Glomerular visceral epithelial cell (primary cell): ENCODE measurements around the gene NCOA1.
"Not testable (repeated sequence)": the region's sequence is repeated elsewhere in the genome, so short reads cannot be mapped to it uniquely, and the experiment has no call there.

Source experiments
- DNase-seq: peaks from one replicate; pipeline ENCODE4 v3.0.0-alpha.2; 2016; ENCODE audit errors: extremely low spot score

Gene NCOA1

GRCh38 chr2:24626131-24626530 lies 135.1 kb downstream of the NCOA1 start:
- no peak for DNase-seq

- no peak for DNase-seq
Measured at GRCh38 chr2:24628746-24629145, 137.7 kb downstream of the NCOA1 start.

- no peak for DNase-seq
Measured at GRCh38 chr2:24632172-24632571, 141.1 kb downstream of the NCOA1 start.

GRCh38 chr2:24635181-24635580 lies 144.1 kb downstream of the NCOA1 start:
- peak; percentile 17 for DNase-seq

- no peak for DNase-seq
Measured at GRCh38 chr2:24638568-24638967, 147.5 kb downstream of the NCOA1 start.

- no peak for DNase-seq
Measured at GRCh38 chr2:24642351-24642750, 151.3 kb downstream of the NCOA1 start.

GRCh38 chr2:24643051-24643450 lies 152.0 kb downstream of the NCOA1 start:
- DNase-seq = no peak

GRCh38 chr2:24644032-24644431 lies 153.0 kb downstream of the NCOA1 start:
- no peak for DNase-seq

GRCh38 chr2:24650997-24651642 lies 160.1 kb downstream of the NCOA1 start:
- no peak for DNase-seq

GRCh38 chr2:24651643-24652003 lies 160.6 kb downstream of the NCOA1 start:
- DNase-seq = no peak

- no peak for DNase-seq
Measured at GRCh38 chr2:24652265-24653182, 161.5 kb downstream of the NCOA1 start.

- DNase-seq = no peak
Measured at GRCh38 chr2:24657818-24658217, 166.8 kb downstream of the NCOA1 start.

- DNase-seq = no peak
Measured at GRCh38 chr2:24658531-24659202, 167.6 kb downstream of the NCOA1 start.

GRCh38 chr2:24659862-24660261 lies 168.8 kb downstream of the NCOA1 start:
- DNase-seq = no peak

- no peak for DNase-seq
Measured at GRCh38 chr2:24667542-24667941, 176.5 kb downstream of the NCOA1 start.

- no peak for DNase-seq
Measured at GRCh38 chr2:24671230-24671629, 180.2 kb downstream of the NCOA1 start.

GRCh38 chr2:24672589-24672988 lies 181.5 kb downstream of the NCOA1 start:
- DNase-seq = no peak

- DNase-seq = no peak
Measured at GRCh38 chr2:24675338-24675737, 184.3 kb downstream of the NCOA1 start.

GRCh38 chr2:24676493-24676892 lies 185.4 kb downstream of the NCOA1 start:
- no peak for DNase-seq

GRCh38 chr2:24678066-24678465 lies 187.0 kb downstream of the NCOA1 start:
- not testable (repeated sequence) for DNase-seq

GRCh38 chr2:24680196-24680595 lies 189.1 kb downstream of the NCOA1 start:
- DNase-seq = no peak

- DNase-seq = no peak
Measured at GRCh38 chr2:24682304-24682703, 191.2 kb downstream of the NCOA1 start.

GRCh38 chr2:24683408-24683807 lies 192.4 kb downstream of the NCOA1 start:
- no peak for DNase-seq
